HCT116 (cell line): Measurements from ENCODE around the gene GLRA3. TPM values are rescaled to one million over a fixed set of nuclear protein-coding genes. Genes with fewer than 3 reads are reported as not detected.

Source experiments
- ATAC-seq: fragments of 200-7000 bp; cut with Tn5 transposase; 2 replicates; pipeline ENCODE4 v1.9.1; 2020; ENCODE audit warnings: mild to moderate bottlenecking, moderate library complexity
- BruUV-seq: library from RNA; stranded (reverse); fragments of 400-500 nt; replicated peaks from 2 replicates; lab custom pipeline; 2021; lab: Mats Ljungman, UMichigan
- CTCF ChIA-PET: fragments of 300-600 bp; sonication (Branson Sonifier 250); formaldehyde crosslinking; loops from one replicate; lab custom pipeline; 2021; ENCODE audit warnings: antibody characterized with exemption; lab: Charles Lee
- POLR2A ChIA-PET: fragments of 300-600, 350-600 bp; sonication (Branson Sonifier 250); formaldehyde crosslinking; loops from one replicate; lab custom pipeline; 2021; ENCODE audit warnings: antibody characterized with exemption; lab: Charles Lee
- RAD21 ChIA-PET, 2 experiments: fragments of 300-600 bp; sonication (Branson Sonifier 250); formaldehyde crosslinking; loops; one replicate each; lab custom pipeline; 2023; ENCODE audit warnings: low total read pairs in 2 of 2; ENCODE audit not compliant: uncharacterized antibody in 2 of 2, unreplicated experiment in 2 of 2, low non-redundant PET in 1 of 2; lab: Charles Lee
- DNase-seq: peaks from one replicate; pipeline ENCODE4 v3.0.0-alpha.2; 2010; ENCODE audit warnings: low read depth, low spot score
- H2AFZ ChIP-seq: fragments of 200-600 bp; shearing (Covaris generic), sonication (generic); 2 replicates; pipeline ENCODE4 v1.6.1; 2017; ENCODE audit warnings: low read depth, mixed run types, mixed read lengths, antibody characterized with exemption, low read length; ENCODE audit not compliant: poor library complexity, severe bottlenecking
- H3K27ac ChIP-seq: 2 replicates; pipeline ENCODE4 v1.5.1; 2012; ENCODE audit warnings: low read depth, low read length
- H3K27me3 ChIP-seq: fragments of 200-600 bp; sonication (generic); 2 replicates; pipeline ENCODE4 v1.6.1; 2016; ENCODE audit warnings: mixed run types, low read length, mixed read lengths; ENCODE audit not compliant: insufficient read depth
- H3K36me3 ChIP-seq, 2 experiments: fragments of 200-500 bp in 1 of 2; fragments of 200-600 bp in 1 of 2; sonication (Bioruptor generic) in 1 of 2; sonication (generic) in 1 of 2; 2 replicates each; pipeline versions ENCODE4 v1.5.1 to v1.6.1; 2014 to 2016; ENCODE audit warnings: low read length in 2 of 2, inconsistent platforms in 1 of 2, mixed read lengths in 1 of 2, mixed run types in 1 of 2; ENCODE audit not compliant: insufficient read depth in 2 of 2, control insufficient read depth in 1 of 2
- H3K4me1 ChIP-seq, 2 experiments: fragments of 200-600 bp in 1 of 2; sonication (generic) in 1 of 2; 2 replicates each; pipeline versions ENCODE4 v1.5.1 to v1.6.1; 2012 to 2017; ENCODE audit warnings: low read length in 2 of 2, inconsistent platforms in 1 of 2, mild to moderate bottlenecking in 1 of 2, mixed read lengths in 1 of 2, mixed run types in 1 of 2, moderate library complexity in 1 of 2; ENCODE audit not compliant: insufficient read depth in 2 of 2, control insufficient read depth in 1 of 2
- H3K4me2 ChIP-seq: fragments of 200-600 bp; sonication (generic); 2 replicates; pipeline ENCODE4 v1.6.1; 2017; ENCODE audit warnings: mixed run types, low read length, mixed read lengths
- H3K4me3 ChIP-seq, 2 experiments: fragments of 200-600 bp in 1 of 2; sonication (generic) in 1 of 2; replicated peaks in 1 of 2; 2 replicates each; pipeline ENCODE4 v1.5.1; 2011 to 2016; ENCODE audit warnings: low read length in 2 of 2, control low read depth in 1 of 2, low read depth in 1 of 2, mild to moderate bottlenecking in 1 of 2, mixed read lengths in 1 of 2, mixed run types in 1 of 2
- H3K79me2 ChIP-seq: fragments of 200-600 bp; sonication (generic); 2 replicates; pipeline ENCODE4 v1.6.1; 2017; ENCODE audit warnings: mild to moderate bottlenecking, mixed run types, low read length, moderate library complexity, mixed read lengths; ENCODE audit not compliant: insufficient read depth
- H3K9ac ChIP-seq: fragments of 200-600 bp; sonication (generic); 2 replicates; pipeline ENCODE4 v1.6.1; 2016; ENCODE audit warnings: low read length, mixed read lengths
- H3K9me2 ChIP-seq: fragments of 200-600 bp; sonication (generic), shearing (Covaris generic); 2 replicates; pipeline ENCODE4 v1.6.1; 2017; ENCODE audit warnings: mixed run types, mild to moderate bottlenecking, moderate library complexity; ENCODE audit not compliant: insufficient read depth
- H3K9me3 ChIP-seq, 2 experiments: fragments of 200-500 bp in 1 of 2; fragments of 200-600 bp in 1 of 2; sonication (Bioruptor generic) in 1 of 2; sonication (generic) in 1 of 2; 2 replicates each; pipeline ENCODE4 v1.6.1; 2014 to 2017; ENCODE audit warnings: low read length in 2 of 2, mixed read lengths in 2 of 2, inconsistent platforms in 1 of 2, low read depth in 1 of 2, mild to moderate bottlenecking in 1 of 2, mixed run types in 1 of 2, moderate library complexity in 1 of 2; ENCODE audit not compliant: control insufficient read depth in 1 of 2, insufficient read depth in 1 of 2
- H4K20me1 ChIP-seq: fragments of 200-600 bp; sonication (generic), shearing (Covaris generic); 2 replicates; pipeline ENCODE4 v1.6.1; 2017; ENCODE audit warnings: mixed run types, mild to moderate bottlenecking, moderate library complexity; ENCODE audit not compliant: insufficient read depth
- CBX3 ChIP-seq: IDR thresholded peaks from 2 replicates; pipeline ENCODE4 v1.6.1; 2012; ENCODE audit warnings: low read depth
- CEBPB ChIP-seq: IDR thresholded peaks from 2 replicates; pipeline ENCODE4 v1.6.1; 2012; ENCODE audit warnings: low read depth
- EGR1 ChIP-seq: IDR thresholded peaks from 2 replicates; pipeline ENCODE4 v1.6.1; 2012; ENCODE audit warnings: low read depth
- ELF1 ChIP-seq: IDR thresholded peaks from 2 replicates; pipeline ENCODE4 v1.6.1; 2012; ENCODE audit warnings: low read depth, borderline replicate concordance
- EZH2 ChIP-seq: fragments of 200-600 bp; sonication (generic); IDR thresholded peaks from 2 replicates; pipeline ENCODE4 v1.6.1; 2017; ENCODE audit warnings: antibody characterized with exemption, mixed run types
- EZH2phosphoT487 ChIP-seq: fragments of 200-600 bp; IDR thresholded peaks from 2 replicates; pipeline ENCODE4 v1.6.1; 2018; ENCODE audit warnings: antibody characterized with exemption, borderline replicate concordance
- FOSL1 ChIP-seq: IDR thresholded peaks from 2 replicates; pipeline ENCODE4 v1.6.1; 2012; ENCODE audit warnings: low read depth
- JUND ChIP-seq: IDR thresholded peaks from 2 replicates; pipeline ENCODE4 v1.6.1; 2012
- MAX ChIP-seq: IDR thresholded peaks from 2 replicates; pipeline ENCODE4 v1.6.1; 2012
- POLR2A ChIP-seq: IDR thresholded peaks from 2 replicates; pipeline ENCODE4 v1.7.0; 2011; ENCODE audit warnings: borderline replicate concordance; ENCODE audit not compliant: insufficient read depth, insufficient read length; ENCODE audit errors: extremely low read depth
- POLR2AphosphoS5 ChIP-seq: IDR thresholded peaks from 2 replicates; pipeline ENCODE4 v1.6.1; 2011; ENCODE audit warnings: mild to moderate bottlenecking, low read depth, low read length, moderate library complexity
- RAD21 ChIP-seq: IDR thresholded peaks from 2 replicates; pipeline ENCODE4 v1.6.1; 2012; ENCODE audit warnings: low read depth, mild to moderate bottlenecking
- REST ChIP-seq: IDR thresholded peaks from 2 replicates; pipeline ENCODE4 v1.6.1; 2012; ENCODE audit warnings: low read depth
- SP1 ChIP-seq: IDR thresholded peaks from 2 replicates; pipeline ENCODE4 v1.6.1; 2012; ENCODE audit warnings: low read depth
- SRF ChIP-seq: IDR thresholded peaks from 2 replicates; pipeline ENCODE4 v1.6.1; 2012; ENCODE audit warnings: low read depth
- YY1 ChIP-seq: IDR thresholded peaks from 2 replicates; pipeline ENCODE4 v1.6.1; 2011; ENCODE audit warnings: low read length, low read depth, moderate library complexity, mild to moderate bottlenecking; ENCODE audit not compliant: insufficient replicate concordance; ENCODE audit errors: extremely low read depth
- ZBTB33 ChIP-seq: IDR thresholded peaks from 2 replicates; pipeline ENCODE4 v1.6.1; 2011; ENCODE audit warnings: mild to moderate bottlenecking, low read length, moderate library complexity; ENCODE audit not compliant: insufficient replicate concordance; ENCODE audit errors: extremely low read depth
- ZFX ChIP-seq: fragments of 450-650 bp; IDR thresholded peaks from 2 replicates; pipeline ENCODE4 v1.6.1; 2017
- intact Hi-C: fragments of 100-400 bp; cut with micrococcal nuclease; formaldehyde crosslinking; loops from 2 replicates; pipeline ENCODE4 v1.10.0; 2022
- total RNA-seq: library from RNA; stranded (reverse); gene quantifications from one replicate; pipeline ENCODE4 v1.2.1, GENCODE V29; 2021; ENCODE audit not compliant: unreplicated experiment
- TF ChIP-seq, protein P1 (sequence below), 3 experiments: fragments of 200-600 bp in 1 of 3; sonication (generic) in 1 of 3; IDR thresholded peaks in 2 of 3; conservative IDR thresholded peaks in 1 of 3; 2 replicates each; pipeline ENCODE4 v1.5.1; 2012 to 2017; ENCODE audit warnings: low read depth in 2 of 3, low read length in 2 of 3, antibody characterized with exemption in 1 of 3, borderline replicate concordance in 1 of 3, control low read depth in 1 of 3, mild to moderate bottlenecking in 1 of 3, mixed read lengths in 1 of 3, mixed run types in 1 of 3, moderate library complexity in 1 of 3; ENCODE audit not compliant: insufficient read depth in 1 of 3

Gene GLRA3
- total RNA-seq, 1 experiment from 2014 or later: not detected

GRCh38 chr4:174616661-174617060 is 212.4 kb downstream of the GLRA3 start:
- no peak overlapping the region for H3K27ac ChIP-seq
- intact Hi-C loops: no loop called here
- POLR2A ChIA-PET: no interaction called here
- no peaks in the 10 kb centered on the region for H3K27me3 ChIP-seq
- H3K79me2 ChIP-seq: no peaks in the 10 kb centered on the region
- no peaks in the 10 kb centered on the region for H3K4me1 ChIP-seq
- TF ChIP-seq MAX (no peak), POLR2AphosphoS5 (no peak), SP1 (no peak), YY1 (no peak), REST (no peak), POLR2A (no peak), ZBTB33 (no peak), ELF1 (no peak), ZFX (no peak), RAD21 (no peak), EZH2phosphoT487 (no peak), EGR1 (no peak), JUND (no peak), EZH2 (no peak), CEBPB (no peak), CBX3 (no peak), SRF (no peak), FOSL1 (no peak)
- TF ChIP-seq, protein P1, sequence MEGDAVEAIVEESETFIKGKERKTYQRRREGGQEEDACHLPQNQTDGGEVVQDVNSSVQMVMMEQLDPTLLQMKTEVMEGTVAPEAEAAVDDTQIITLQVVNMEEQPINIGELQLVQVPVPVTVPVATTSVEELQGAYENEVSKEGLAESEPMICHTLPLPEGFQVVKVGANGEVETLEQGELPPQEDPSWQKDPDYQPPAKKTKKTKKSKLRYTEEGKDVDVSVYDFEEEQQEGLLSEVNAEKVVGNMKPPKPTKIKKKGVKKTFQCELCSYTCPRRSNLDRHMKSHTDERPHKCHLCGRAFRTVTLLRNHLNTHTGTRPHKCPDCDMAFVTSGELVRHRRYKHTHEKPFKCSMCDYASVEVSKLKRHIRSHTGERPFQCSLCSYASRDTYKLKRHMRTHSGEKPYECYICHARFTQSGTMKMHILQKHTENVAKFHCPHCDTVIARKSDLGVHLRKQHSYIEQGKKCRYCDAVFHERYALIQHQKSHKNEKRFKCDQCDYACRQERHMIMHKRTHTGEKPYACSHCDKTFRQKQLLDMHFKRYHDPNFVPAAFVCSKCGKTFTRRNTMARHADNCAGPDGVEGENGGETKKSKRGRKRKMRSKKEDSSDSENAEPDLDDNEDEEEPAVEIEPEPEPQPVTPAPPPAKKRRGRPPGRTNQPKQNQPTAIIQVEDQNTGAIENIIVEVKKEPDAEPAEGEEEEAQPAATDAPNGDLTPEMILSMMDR (IDR thresholded peaks at IDR 0.05 in 2 of 3, conservative IDR thresholded peaks at IDR 0.05 in 1 of 3; ENCODE audit: borderline replicate concordance in 1 of 3, insufficient read depth in 1 of 3, low read depth in 2 of 3, low read length in 2 of 3): no peak
- TF ChIP-seq, all 23 proteins: peak for 0
- H4K20me1 ChIP-seq: no peaks in the 10 kb centered on the region
- H3K4me3 ChIP-seq: no peak overlapping the region
- no TSS peak for BruUV-seq
- H3K36me3 ChIP-seq: no peaks in the 10 kb centered on the region
- ATAC-seq: no peak
- no peak overlapping the region for H3K4me2 ChIP-seq
- H3K9me2 ChIP-seq: no peaks in the 10 kb centered on the region
- CTCF ChIA-PET: no interaction called here
- RAD21 ChIA-PET: no interaction called here
- no peak overlapping the region for H3K9ac ChIP-seq
- DNase-seq: no peak
- no peaks in the 10 kb centered on the region for H3K9me3 ChIP-seq
- no peak overlapping the region for H2AFZ ChIP-seq
